ENCODE measurements around the gene TRIM65.

DNA sequence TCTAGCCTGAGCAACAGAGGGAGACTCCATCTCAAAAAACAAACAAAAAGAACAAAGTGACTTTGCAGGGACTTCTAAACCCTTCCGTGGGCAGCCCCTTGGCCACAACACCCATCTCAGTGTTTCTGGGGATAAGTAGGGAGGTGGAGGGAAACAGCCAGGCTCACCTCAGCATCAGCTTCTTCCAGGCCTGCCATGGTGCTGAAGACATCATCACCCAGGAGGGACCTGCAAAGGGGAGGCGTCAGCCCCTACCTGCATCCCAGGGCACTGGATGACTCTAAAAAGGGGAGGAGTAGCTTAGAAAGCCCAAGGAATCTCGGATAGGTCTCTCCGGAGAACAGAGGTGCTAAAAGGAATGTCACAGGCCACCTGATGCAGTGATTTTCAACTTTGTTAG is 34.3 kb upstream of the TRIM65 start:
- TF ChIP-seq, protein P1, sequence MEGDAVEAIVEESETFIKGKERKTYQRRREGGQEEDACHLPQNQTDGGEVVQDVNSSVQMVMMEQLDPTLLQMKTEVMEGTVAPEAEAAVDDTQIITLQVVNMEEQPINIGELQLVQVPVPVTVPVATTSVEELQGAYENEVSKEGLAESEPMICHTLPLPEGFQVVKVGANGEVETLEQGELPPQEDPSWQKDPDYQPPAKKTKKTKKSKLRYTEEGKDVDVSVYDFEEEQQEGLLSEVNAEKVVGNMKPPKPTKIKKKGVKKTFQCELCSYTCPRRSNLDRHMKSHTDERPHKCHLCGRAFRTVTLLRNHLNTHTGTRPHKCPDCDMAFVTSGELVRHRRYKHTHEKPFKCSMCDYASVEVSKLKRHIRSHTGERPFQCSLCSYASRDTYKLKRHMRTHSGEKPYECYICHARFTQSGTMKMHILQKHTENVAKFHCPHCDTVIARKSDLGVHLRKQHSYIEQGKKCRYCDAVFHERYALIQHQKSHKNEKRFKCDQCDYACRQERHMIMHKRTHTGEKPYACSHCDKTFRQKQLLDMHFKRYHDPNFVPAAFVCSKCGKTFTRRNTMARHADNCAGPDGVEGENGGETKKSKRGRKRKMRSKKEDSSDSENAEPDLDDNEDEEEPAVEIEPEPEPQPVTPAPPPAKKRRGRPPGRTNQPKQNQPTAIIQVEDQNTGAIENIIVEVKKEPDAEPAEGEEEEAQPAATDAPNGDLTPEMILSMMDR (IDR thresholded peaks at IDR 0.05): no peak
- TF ChIP-seq POLR2AphosphoS5 (IDR thresholded peaks at IDR 0.05) (no peak), POLR2A (IDR thresholded peaks at IDR 0.05) (no peak)
